Mucosa of gallbladder (tissue), 1 donor: ENCODE measurements around the gene POU4F3. TPM values are rescaled to one million over a fixed set of nuclear protein-coding genes. Genes with fewer than 3 reads are reported as not detected.
"Not testable (repeated sequence)": the region's sequence is repeated elsewhere in the genome, so short reads cannot be mapped to it uniquely, and the experiment has no call there.

ENCODE experiments used
- DNase-seq: peaks from one replicate; pipeline ENCODE4 v3.0.0-alpha.2; 2020; ENCODE audit warnings: low spot score
- total RNA-seq: library from RNA; stranded (reverse); gene quantifications from one replicate; pipeline ENCODE4 v1.2.1, GENCODE V29; 2021
- donor health status: DM: no; HTN: no; CAD: no.

Gene POU4F3
- 0.09 TPM for total RNA-seq

GRCh38 chr5:146338774-146339714 is at the start of gene POU4F3:
POU4F3 (plus strand) TSS chr5:146338839; CDS start chr5:146339113, 274 bp downstream.
- DNase-seq, result no peak

- no peak for DNase-seq
Measured at GRCh38 chr5:146290318-146290717, 48.3 kb upstream of the POU4F3 start.

- DNase-seq, result no peak
Measured at GRCh38 chr5:146291421-146292074, 47.1 kb upstream of the POU4F3 start.

DNA sequence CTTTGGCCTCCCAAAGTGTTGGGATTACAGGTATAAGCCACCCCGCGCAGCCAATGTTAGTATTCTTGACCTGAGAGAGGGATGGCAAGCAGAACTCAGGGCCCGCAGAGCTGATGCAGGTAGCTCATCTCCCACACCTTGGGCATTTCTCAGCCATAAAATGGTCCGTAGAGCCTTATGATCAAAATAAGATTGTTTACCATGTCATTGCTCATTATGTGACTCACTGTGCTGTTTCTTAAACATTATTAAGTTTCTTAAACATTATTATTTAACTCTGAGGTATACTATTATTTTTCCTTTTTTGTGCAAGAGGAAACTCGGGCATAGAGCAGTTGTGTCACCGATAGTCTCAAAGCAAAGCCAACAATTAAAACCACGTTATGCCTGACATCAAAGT is 42.4 kb upstream of the POU4F3 start:
- no peak for DNase-seq

- not testable (repeated sequence) for DNase-seq
Measured at GRCh38 chr5:146298920-146299319, 39.7 kb upstream of the POU4F3 start.

DNA sequence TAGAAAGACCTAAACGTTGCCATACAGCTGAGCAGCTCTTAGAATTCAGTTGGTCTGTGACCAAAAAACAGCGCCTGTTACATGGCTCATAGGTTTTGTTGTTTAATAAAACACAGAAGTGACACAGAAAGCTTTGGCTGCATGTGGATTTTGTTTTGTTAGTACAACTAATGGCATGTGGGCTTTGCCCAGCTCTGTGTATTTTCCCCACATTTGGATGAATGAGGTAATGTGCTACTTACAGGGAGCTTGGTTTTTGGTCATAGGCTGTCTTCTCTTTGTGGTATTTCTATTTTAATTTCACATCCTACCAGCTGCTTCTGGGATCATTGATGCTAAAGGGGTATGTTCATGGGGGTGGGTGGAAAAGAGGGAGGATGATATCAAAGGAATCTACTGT is 37.0 kb upstream of the POU4F3 start:
- no peak for DNase-seq

- no peak for DNase-seq
Measured at GRCh38 chr5:146302406-146302805, 36.2 kb upstream of the POU4F3 start.

DNA sequence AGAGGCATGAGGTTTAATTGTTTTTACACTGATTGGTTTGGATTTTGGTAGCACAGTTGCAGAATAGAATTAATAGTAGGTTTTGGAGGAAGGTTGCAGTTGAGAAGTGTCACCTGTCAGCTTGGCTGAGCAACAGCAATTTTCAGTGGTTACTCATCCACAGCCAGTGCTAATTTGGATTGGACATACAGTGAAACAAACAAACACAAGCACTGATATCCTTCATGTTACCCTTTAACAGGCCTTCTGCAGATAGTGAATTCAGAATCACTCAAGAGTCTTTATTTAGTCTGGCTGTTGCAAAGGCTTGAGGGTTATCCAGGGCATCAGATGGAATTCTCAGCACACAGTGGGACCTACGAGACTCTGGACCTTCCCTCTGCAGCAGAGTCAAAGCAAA is 31.8 kb upstream of the POU4F3 start:
- no peak for DNase-seq

GRCh38 chr5:146307796-146308195 is 30.8 kb upstream of the POU4F3 start:
- DNase-seq, result no peak

DNA sequence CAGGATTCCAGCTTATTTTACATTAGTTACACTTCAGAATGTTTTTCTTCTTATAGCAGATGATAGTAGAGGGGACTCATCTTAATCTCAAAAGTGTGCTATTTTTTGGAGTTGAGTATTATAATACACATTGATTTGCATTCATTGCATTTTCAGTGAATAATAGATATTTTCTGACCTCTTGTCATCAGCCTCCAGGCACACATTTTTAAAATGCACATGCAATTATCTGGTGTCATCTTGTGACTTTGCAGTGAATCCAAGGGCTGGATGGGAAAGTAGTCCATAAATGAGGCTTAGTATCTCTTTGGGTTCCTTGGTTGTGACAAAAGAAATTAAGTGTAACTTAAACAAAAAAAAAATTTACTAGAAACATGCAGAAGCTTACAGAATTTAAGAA is 28.1 kb upstream of the POU4F3 start:
- no peak for DNase-seq

GRCh38 chr5:146311278-146311677 is 27.4 kb upstream of the POU4F3 start:
- no peak for DNase-seq

DNA sequence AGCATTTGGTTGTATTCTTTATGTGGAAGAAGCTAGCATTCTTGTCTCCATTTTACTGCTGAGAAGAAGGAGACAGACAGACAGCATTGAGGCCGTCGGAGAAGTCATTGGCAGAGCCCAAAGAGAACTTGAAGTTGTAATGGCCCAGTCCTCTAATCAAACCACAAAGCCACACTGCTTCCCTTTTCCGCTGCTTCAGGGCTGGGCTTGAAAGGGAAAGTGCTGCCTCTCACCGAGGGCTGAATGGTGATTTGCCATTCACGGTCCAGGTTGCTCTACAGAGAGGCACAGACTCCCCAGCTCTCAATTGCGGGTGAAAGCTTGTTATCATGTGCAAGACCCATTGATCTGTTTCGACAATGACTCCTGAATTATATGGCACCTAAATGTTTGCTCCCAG is 25.6 kb upstream of the POU4F3 start:
- no peak for DNase-seq

DNA sequence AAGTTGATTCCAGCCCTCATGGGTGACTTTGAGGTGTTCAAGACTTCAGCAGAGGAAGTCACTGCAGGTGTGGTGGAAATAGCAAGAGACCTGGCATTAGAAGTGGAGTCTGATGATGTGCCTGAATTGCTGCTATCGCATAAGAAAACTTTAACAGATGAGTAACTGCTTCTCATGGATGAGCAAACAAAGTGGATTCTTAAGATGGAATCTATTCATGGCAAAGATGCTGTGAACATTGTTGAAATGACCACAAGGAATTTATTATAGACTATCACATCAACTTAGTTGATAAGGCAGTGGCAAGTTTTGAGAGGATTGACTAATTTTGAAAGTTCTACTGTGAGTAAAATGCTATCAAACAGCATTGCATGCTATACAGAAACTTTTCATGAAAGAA is 17.1 kb upstream of the POU4F3 start:
- DNase-seq, result no peak

GRCh38 chr5:146327257-146327870 is 11.3 kb upstream of the POU4F3 start:
- DNase-seq, result no peak

DNA sequence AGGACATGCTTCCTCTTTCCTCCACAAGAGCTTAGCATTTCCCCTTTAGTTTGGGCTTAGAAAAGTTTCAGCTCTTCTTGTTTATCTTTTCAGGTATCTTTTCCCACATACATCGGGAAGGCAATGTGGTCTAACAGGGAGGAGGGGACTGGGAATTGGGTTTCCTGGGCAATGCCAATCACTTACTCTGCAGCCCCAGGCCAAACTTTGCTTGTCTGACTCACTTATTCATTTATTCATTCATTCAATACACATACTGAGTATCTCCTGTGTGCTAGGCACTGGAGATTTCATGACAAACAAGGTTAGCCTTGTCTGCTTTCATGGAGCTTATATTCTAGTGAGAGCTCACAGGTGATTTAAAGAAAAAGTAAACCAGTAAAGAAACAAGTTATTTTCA is 10.7 kb upstream of the POU4F3 start:
- no peak for DNase-seq

- DNase-seq, result no peak
Measured at GRCh38 chr5:146329697-146330096, 8.9 kb upstream of the POU4F3 start.

GRCh38 chr5:146331423-146331822 is 7.2 kb upstream of the POU4F3 start:
- no peak for DNase-seq

- DNase-seq, result no peak
Measured at GRCh38 chr5:146334074-146334533, 4.5 kb upstream of the POU4F3 start.

GRCh38 chr5:146336197-146336596 is 2.4 kb upstream of the POU4F3 start:
- DNase-seq, result no peak

GRCh38 chr5:146337264-146337904 is 1.3 kb upstream of the POU4F3 start:
- DNase-seq, result no peak

- no peak for DNase-seq
Measured at GRCh38 chr5:146337928-146338327, 711 bp upstream of the POU4F3 start.

DNA sequence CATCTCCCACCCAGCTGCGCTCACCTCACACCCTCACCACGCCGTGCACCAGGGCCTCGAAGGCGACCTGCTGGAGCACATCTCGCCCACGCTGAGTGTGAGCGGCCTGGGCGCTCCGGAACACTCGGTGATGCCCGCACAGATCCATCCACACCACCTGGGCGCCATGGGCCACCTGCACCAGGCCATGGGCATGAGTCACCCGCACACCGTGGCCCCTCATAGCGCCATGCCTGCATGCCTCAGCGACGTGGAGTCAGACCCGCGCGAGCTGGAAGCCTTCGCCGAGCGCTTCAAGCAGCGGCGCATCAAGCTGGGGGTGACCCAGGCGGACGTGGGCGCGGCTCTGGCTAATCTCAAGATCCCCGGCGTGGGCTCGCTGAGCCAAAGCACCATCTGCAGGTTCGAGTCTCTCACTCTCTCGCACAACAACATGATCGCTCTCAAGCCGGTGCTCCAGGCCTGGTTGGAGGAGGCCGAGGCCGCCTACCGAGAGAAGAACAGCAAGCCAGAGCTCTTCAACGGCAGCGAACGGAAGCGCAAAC is 1.1 kb downstream of the POU4F3 start:
- DNase-seq, result no peak
